Smooth muscle cell of the brain vasculature (primary cell): Measurements from ENCODE around the gene RXFP4.
"Not testable (repeated sequence)": the region's sequence is repeated elsewhere in the genome, so short reads cannot be mapped to it uniquely, and the experiment has no call there.

Experiments used
- DNase-seq: peaks from one replicate; pipeline ENCODE4 v3.0.0-alpha.2; 2012; ENCODE audit warnings: low read depth, low spot score

The RXFP4 gene

GRCh38 chr1:155940993-155941844 lies at the start of gene RXFP4:
RXFP4 (plus strand) TSS chr1:155941638; CDS start chr1:155941710, 72 bp downstream.
- DNase-seq, result no peak

DNA sequence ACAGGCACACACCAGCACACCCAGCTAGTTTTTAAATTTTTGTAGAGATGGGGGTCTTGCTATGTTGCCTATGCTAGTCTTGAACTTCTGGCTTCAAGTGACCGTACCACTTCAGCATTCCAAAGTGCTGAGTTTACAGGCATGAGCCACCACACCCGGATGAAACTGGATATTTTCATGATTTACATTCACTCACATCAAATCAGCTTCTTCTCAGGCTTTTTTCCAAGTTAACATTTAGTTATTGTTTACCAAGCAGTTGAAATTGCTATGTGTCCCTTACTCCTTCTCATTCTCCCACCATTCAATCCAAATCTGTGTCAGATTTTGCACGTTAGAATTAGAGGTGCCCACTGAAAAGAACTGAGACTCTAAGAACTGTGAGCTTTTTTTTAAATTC lies 48.6 kb upstream of the RXFP4 start:
- no peak for DNase-seq

DNA sequence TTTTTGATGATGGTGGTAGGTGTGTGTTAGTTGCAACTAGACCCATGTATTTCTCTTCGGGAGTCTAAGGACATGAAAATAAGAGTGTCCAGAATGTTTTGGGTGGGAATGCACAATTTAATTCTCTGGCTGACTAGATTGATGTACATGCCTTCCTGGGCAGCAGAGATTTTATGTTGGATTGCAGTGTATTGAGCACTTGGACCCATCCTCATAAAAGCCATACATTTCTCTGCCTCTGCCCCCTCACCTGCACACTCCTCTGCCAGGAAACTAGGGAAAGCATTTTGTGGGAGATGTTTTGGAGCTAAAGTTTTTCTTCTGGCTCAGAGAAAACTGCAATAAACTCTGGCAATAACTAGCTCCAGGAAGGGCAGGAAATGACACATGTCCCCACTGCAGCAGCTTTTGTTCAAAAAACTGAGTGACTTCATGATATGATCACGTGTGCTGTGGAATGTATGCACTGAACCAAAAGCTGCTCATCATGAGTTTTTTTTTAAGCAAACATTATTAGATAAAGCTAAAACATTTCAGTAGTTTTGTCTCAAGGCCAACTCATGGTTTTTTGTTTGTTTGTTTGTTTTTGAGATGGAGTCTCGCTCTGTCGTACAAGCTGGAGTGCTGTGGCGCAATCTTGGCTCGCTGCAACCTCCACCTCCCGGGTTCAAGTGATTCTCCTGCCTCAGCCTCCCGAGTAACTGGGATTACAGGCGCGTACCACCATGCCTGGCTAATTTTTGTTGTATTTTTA lies 47.9 kb upstream of the RXFP4 start:
- no peak for DNase-seq

DNA sequence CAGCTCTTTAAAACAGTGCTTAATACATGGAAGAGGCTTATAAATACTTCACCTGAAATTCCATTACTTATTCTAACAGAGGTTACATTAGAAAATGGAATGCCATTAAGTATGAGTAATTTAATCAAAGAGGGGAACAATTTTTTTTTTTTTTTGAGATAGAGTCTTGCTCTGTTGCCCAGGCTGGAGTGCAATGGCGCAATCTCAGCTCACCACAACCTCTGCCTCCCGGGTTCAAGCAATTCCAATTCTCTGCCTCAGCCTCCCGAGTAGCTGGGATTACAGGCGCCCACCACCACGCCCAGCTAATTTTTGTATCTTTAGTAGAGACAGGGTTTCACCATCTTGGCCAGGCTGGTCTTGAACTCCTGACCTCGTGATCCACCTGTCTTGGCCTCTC lies 45.8 kb upstream of the RXFP4 start:
- not testable (repeated sequence) for DNase-seq

DNA sequence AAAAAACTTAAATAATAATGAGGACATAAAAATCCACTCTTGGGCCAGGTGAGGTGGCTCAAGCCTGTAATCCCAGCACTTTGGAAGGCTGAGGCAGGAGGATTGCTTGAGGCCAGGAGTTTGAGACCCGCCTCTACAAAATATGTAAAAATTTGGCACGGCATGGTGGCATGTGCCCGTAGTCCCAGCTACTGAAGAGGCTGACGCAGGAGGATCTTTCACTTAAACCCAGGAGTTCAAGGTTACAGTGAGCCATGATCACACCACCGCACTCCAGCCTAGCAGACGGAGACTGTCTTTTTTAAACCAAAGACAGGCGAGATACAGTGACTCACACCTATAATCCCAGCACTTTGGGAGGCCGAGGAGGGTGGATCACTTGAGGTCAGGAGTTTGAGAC lies 45.0 kb upstream of the RXFP4 start:
- DNase-seq, result not testable (repeated sequence)

DNA sequence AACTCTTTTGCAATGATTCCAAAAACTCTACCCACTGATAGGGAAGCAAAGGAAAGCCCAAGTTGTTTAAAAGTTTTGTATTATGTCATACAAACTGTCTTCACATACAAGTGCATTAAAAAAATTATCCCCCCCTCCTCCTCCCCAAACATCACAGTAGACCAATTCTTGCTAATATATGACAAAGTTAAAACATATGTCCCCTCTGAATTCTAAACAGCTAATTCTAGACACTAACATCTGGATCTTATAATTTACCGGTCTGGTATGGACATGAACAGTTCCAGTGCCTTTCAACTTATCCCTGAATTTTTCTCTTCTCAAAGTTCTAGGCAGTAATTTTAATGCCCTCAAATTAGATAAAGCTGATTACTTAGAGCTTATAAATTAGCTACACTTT lies 43.7 kb upstream of the RXFP4 start:
- no peak for DNase-seq

- DNase-seq, result no peak
Observed at GRCh38 chr1:155898888-155899287, 42.5 kb upstream of the RXFP4 start.

GRCh38 chr1:155899683-155900082 lies 41.8 kb upstream of the RXFP4 start:
- DNase-seq, result no peak

- DNase-seq, result no peak
Observed at GRCh38 chr1:155900161-155900560, 41.3 kb upstream of the RXFP4 start.

GRCh38 chr1:155904261-155904660 lies 37.2 kb upstream of the RXFP4 start:
- no peak for DNase-seq

- DNase-seq, result no peak
Observed at GRCh38 chr1:155909894-155910293, 31.5 kb upstream of the RXFP4 start.

GRCh38 chr1:155910621-155911121 lies 30.8 kb upstream of the RXFP4 start:
- no peak for DNase-seq

- DNase-seq, result no peak
Observed at GRCh38 chr1:155911156-155912055, 30.0 kb upstream of the RXFP4 start, which contains the start of gene RIT1. RIT1 (minus strand) TSS chr1:155911349; CDS start chr1:155910761, 588 bp downstream.

DNA sequence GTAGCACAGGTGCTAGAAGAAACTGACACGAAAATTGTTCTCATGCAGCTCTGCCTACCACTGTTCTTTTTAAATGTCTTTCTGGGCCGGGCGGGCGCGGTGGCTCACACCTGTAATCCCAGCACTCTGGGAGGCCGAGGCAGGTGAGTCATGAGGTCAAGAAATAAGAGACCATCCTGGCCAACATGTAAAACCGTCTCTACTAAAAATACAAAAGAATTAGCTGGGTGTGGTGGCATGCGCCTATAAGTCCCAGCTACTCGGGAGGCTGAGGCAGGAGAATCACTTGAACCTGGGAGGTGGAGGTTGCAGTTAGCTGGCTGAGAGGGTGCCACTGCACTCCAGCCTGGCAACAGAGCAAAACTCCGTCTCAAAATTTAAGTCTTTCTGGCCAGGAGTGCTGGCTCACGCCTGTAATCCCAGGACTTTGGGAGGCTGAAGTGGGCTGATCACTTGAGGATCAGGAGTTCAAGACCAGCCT lies 29.3 kb upstream of the RXFP4 start:
- no peak for DNase-seq

DNA sequence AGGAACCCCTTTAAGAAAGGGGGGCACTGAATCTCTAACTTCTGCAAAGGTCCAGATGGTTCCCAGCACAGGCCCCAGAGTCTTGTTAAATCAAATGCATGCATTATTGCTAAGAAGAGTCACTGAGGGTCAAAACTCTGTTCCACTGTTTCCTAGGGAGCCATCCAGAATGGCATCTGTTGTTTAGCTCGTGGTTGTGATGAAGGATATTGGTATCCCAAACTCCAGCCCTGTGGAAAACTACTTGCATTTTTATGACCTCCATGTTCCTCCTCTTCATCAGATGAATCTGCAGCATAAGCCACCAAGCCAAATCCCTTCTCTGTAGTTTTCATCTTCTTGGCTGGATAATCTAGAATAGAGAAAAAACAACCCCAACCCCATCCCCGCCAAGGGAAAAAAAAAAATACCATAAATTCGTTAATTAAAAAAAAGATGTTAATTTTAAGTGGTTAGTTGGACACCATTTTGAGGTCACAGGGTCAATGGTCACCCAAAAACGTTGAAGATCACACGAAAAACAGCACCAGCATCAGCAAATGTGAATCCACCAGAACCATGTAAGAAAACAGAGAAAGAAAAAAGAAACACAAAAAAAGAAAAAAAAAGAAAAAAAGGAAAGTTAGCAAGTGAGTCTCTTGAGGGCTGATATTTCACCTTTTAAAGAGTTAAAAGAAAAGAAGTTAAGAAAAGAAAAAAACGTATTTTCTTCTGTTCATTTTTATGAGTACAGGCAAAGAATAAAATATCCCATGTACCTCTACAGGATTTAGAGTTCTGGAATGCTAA lies 27.3 kb upstream of the RXFP4 start:
- no peak for DNase-seq

DNA sequence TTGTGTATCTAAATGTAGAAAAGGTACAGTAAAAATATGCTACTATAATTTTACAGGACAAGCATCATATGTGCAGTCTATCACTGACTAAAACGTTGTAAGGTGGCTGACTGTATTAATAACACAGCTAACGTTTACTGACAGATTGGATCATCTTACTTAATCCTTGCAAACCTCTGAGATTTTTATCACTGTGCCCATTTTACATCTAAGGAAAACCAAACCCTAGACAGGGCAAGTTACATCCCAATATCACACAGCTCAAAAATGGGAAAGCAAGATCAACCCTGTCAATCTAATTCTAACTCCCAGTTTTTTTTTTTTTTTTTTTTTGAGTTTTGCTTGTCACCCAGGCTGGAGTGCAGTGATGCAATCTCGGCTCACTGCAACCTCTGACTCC lies 22.8 kb upstream of the RXFP4 start:
- DNase-seq, result no peak

- no peak for DNase-seq
Observed at GRCh38 chr1:155919801-155920200, 21.6 kb upstream of the RXFP4 start.

- DNase-seq, result no peak
Observed at GRCh38 chr1:155920717-155921116, 20.7 kb upstream of the RXFP4 start.

DNA sequence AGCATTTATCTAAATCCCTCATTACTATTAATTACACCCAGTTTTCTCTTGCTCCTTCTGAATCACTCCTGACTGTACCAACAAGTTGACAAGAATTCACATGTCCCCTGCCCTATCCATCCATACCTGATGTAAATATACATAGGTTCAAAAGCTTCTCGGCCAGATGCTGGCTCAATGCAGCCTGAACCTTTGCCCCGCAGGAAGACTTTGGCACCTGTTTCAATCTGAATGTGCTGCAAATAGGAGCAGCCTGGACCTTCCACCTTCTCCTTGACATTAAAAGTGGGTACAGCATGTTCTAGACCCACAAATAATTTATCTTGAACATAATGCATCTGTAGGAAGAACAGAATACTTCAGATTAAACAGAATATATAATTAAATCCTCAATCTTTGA lies 15.9 kb upstream of the RXFP4 start:
- DNase-seq, result no peak

GRCh38 chr1:155929057-155929456 lies 12.4 kb upstream of the RXFP4 start:
- no peak for DNase-seq

DNA sequence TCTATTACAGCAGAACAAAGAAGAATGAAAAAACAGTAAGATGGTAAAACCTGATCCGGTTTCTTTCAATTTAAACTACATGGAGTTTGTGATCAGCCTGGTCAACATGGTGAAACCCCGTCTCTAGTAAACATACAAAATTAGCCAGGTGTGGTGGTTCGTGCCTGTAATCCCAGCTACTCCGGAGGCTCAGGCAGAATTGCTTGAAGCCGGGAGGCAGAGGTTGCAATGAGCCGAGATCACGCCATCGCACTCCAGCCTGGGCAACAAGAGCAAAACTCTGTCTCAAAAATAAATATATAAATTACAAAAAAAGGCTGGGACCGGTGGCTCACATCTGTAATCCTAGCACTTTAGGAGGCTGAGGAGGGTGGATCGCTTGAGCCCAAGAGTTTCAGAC lies 10.7 kb upstream of the RXFP4 start:
- DNase-seq, result not testable (repeated sequence)
